Cardiac fibroblast (primary cell): ENCODE results near the gene SOX8.

Experiments used
- DNase-seq, 2 donors: peaks; one replicate each; pipeline versions ENCODE4 v3.0.0 to v3.0.0-alpha.2; 2010; ENCODE audit warnings: low read depth in 2 of 2
- H3K4me3 ChIP-seq, 2 donors: replicated peaks in 1 of 2; 1 replicate in 1 of 2; 2 replicates in 1 of 2; pipeline ENCODE4 v1.5.1; 2011; ENCODE audit warnings: low read depth in 2 of 2, low read length in 2 of 2, mild to moderate bottlenecking in 2 of 2, moderate library complexity in 1 of 2
- TF ChIP-seq, protein P1 (sequence below): IDR thresholded peaks from one replicate; pipeline ENCODE4 v1.5.1; 2011; ENCODE audit warnings: low read depth, mild to moderate bottlenecking, low read length, inconsistent platforms

The SOX8 gene

DNA sequence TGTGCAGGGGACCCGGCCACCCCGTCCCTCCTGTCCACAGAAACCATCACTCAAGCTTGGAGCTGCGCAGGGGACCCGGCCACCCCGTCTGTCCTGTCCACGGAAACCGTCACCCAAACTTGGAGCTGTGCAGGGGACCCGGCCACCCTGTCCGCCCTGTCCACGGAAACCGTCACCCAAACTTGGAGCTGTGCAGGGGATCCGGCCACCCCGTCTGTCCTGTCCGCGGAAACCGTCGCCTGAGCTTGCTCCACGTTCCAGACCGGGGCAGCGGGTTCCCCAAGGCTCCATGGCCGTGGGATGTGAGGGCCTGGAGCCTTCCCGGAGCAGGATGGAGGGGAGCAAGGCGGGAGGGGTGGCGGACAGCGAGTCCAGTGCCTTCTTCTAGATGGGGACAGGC lies 25.2 kb downstream of the SOX8 start:
- no peak for DNase-seq
- no peak overlapping the region for H3K4me3 ChIP-seq
- TF ChIP-seq, protein P1, sequence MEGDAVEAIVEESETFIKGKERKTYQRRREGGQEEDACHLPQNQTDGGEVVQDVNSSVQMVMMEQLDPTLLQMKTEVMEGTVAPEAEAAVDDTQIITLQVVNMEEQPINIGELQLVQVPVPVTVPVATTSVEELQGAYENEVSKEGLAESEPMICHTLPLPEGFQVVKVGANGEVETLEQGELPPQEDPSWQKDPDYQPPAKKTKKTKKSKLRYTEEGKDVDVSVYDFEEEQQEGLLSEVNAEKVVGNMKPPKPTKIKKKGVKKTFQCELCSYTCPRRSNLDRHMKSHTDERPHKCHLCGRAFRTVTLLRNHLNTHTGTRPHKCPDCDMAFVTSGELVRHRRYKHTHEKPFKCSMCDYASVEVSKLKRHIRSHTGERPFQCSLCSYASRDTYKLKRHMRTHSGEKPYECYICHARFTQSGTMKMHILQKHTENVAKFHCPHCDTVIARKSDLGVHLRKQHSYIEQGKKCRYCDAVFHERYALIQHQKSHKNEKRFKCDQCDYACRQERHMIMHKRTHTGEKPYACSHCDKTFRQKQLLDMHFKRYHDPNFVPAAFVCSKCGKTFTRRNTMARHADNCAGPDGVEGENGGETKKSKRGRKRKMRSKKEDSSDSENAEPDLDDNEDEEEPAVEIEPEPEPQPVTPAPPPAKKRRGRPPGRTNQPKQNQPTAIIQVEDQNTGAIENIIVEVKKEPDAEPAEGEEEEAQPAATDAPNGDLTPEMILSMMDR: no peak

DNA sequence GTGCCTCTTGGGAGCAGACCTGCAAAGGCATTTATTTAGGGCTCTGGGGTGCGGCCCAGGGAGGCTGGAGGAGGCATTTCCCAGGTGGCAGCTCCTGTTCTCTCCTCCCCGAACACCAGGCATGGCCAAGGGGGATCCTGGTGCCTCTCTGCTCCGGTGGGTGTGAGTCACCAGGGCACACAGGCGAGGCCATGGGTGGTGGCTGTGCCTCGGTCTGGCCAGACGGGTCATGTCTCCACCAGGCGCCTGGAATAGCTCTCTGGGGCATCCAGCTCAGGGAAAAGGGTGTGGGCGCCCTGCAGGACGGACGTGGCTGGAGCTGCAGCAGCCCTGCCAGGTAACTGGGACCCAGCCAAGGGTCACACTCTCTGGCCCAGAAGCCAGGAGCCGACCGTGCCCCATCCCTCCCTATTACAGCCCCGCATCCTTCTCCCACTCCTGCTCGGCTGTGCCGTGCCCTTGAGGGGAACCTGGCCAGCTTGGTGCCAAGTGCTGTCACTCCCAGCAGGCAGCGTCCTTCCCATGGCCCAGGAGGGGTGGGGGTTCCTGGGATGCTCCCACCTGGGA lies 25.8 kb downstream of the SOX8 start:
- DNase-seq: no peak
- no peak overlapping the region for H3K4me3 ChIP-seq
- TF ChIP-seq, protein P1: no peak

DNA sequence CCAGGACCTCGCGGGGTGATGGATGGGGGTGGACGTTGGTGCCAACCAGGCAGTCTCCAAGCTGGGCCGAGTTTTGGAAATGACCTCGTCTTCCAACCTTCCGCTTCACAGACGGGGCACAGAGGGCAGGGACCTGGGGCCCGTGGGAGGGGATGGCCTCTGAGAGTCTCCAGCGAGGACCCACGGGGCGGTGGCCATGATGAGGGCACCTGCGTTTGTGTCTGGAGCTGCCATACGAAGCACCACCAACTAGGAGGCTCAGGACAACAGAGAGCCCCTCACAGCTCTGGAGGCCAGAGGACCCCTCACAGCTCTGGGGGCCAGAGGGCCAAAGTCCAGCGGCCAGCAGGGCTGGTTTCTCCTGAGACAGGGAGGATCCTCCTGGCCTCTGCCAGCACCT lies 26.5 kb downstream of the SOX8 start:
- TF ChIP-seq, protein P1: no peak
- no peak overlapping the region for H3K4me3 ChIP-seq
- no peak for DNase-seq

DNA sequence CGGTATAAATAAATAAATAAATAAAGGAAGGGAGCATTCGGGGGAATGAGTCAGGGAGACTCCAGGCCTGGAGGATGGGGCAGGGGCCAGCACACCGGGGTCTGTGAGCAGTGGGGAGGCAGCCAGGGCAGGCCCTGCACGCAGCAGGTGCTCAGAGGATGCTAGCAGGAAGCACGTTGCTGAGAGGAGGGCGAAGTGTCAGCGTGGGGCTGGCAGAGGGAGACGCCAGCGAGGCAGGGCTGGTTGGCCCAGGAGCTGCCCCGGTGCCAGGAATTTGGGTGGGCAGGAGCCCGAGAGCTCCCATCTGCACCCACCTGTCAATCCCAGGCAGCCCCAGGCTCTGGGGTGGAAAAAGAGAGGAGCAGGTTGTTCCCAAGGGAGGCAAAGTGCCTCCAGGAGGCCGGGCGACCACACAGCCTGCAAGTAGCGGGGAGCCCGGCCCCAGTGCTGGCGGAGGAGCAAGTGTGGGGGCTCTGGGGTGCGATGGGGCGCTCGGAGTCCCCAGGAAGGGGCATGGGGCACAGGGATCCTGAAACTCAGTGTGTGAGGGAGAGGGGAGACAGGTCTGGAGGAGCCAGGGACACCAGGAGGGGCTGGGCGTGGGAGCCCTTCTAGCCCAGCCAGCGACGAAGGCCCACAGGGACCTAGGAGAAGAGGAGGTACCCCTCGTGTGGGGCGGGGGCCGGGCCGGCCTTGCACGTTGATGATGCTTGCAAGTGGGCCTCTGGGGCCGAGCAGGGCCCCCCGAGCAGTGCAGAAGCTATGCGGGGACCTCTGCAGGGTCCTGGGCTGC lies 28.0 kb downstream of the SOX8 start:
- H3K4me3 ChIP-seq: no peak overlapping the region
- TF ChIP-seq, protein P1: no peak
- DNase-seq: no peak

DNA sequence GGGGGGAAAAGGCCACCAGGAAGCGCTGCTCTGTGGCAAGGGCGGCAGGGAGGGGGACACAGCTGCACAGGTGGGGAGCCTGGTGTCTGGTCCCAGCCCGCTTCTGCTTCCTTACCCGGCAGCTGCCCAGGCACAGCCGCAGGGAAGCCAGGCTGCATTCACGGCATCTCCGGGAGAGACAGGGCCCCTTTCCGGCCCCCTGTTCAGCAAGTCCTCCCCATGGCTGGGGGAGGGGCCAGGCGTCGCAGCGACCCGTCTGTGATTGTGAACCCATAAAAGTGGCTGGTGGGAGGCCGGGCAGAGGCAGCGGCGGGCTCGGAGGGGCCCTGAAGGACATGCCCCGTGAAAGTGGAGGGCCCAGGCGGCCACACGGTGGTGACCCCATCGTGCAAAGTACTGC lies 28.7 kb downstream of the SOX8 start:
- no peak for DNase-seq
- no peak overlapping the region for H3K4me3 ChIP-seq
- TF ChIP-seq, protein P1: no peak

DNA sequence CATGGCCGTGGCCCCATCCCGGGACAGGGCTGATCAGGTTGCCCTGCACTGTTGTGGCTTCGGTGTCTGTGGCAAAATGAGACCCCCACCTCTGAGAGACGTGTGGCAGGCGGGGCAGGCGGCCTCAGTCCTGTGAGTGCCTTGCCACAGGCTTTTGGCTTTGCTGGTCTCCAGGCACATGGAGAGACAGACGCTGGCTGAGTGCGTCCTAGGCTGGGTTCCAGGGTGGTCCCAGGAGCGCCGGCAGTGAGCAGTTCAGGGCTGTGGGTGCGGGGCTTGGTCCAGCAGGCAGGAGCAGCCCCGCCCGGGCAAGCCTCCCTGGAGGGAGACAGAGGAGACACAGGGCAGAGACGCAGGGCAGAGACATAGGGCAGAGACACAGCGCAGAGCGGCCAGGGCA lies 29.2 kb downstream of the SOX8 start:
- DNase-seq: no peak
- TF ChIP-seq, protein P1: no peak
- no peak overlapping the region for H3K4me3 ChIP-seq
